ENCODE data around the gene FOXP2.

FOXP2 gene

DNA sequence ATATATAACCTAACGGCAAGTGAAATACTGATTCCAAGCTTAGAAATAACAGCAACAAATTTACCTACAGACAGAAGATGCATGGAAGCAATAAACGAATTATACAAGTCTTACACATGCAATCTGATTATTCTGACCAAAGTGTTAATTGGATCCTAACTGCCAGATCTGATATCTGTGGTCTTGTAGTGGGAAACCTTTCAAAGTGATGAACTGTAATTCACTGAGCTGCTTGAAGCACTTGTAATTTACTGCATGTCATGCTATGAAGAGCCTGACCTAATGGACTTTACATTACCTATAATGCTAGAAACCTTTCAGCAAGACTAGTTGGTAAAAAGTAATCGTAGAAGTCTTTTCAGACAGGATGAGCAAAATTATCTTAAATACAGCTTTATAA, 205.6 kb downstream of the FOXP2 start:
- no peak for DNase-seq (ENCODE audit: low read depth)
- TF ChIP-seq, protein P1, sequence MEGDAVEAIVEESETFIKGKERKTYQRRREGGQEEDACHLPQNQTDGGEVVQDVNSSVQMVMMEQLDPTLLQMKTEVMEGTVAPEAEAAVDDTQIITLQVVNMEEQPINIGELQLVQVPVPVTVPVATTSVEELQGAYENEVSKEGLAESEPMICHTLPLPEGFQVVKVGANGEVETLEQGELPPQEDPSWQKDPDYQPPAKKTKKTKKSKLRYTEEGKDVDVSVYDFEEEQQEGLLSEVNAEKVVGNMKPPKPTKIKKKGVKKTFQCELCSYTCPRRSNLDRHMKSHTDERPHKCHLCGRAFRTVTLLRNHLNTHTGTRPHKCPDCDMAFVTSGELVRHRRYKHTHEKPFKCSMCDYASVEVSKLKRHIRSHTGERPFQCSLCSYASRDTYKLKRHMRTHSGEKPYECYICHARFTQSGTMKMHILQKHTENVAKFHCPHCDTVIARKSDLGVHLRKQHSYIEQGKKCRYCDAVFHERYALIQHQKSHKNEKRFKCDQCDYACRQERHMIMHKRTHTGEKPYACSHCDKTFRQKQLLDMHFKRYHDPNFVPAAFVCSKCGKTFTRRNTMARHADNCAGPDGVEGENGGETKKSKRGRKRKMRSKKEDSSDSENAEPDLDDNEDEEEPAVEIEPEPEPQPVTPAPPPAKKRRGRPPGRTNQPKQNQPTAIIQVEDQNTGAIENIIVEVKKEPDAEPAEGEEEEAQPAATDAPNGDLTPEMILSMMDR (conservative IDR thresholded peaks at IDR 0.05; ENCODE audit: control insufficient read depth, insufficient read depth, low read depth, low read length), result no peak
- no peak overlapping the region for H3K4me3 ChIP-seq (ENCODE audit: control insufficient read depth, low read depth, low read length)

DNA sequence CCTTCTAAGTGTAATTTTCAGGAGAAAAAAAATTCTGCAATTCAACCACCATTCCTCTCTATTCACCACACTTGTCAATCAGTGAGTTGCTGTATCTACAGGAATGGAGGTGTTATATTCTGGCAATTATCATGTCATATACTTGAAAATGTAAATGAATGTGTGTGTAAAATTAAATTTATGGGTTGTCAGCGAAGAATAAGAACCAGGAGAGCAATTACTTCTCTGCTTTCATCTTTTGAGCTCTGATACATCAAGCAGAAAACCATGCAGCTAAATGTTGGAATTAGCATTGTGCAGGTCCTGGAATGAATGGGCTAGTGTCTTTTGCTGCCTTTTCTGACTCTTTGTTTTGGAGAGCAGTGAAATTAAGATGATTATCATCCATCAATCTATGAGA, 207.6 kb downstream of the FOXP2 start:
- no peak overlapping the region for H3K4me3 ChIP-seq (ENCODE audit: control insufficient read depth, low read depth, low read length)
- TF ChIP-seq, protein P1 (conservative IDR thresholded peaks at IDR 0.05; ENCODE audit: control insufficient read depth, insufficient read depth, low read depth, low read length), result no peak
- DNase-seq (ENCODE audit: low read depth), result no peak

DNA sequence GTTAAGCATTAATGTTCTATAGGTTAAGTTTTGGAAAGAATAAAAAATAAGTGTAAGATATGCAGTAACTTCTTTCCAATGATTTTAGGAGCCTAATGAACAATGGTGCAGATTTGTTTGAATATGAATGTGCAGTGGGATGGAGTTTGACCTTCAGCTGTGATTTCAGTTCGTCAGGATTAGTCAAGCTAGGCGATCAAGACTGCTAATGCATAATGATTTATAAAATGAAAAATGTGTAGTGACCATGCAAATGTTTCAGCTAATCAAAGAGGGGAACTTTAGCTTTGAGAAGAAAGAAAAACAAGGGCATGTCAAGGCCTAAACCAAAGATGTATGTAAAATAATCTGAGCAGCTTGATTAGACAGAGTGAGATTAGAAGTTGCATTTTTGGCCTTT, 208.5 kb downstream of the FOXP2 start:
- no peak for DNase-seq (ENCODE audit: low read depth)
- TF ChIP-seq, protein P1 (conservative IDR thresholded peaks at IDR 0.05; ENCODE audit: control insufficient read depth, insufficient read depth, low read depth, low read length), result no peak
- no peak overlapping the region for H3K4me3 ChIP-seq (ENCODE audit: control insufficient read depth, low read depth, low read length)

DNA sequence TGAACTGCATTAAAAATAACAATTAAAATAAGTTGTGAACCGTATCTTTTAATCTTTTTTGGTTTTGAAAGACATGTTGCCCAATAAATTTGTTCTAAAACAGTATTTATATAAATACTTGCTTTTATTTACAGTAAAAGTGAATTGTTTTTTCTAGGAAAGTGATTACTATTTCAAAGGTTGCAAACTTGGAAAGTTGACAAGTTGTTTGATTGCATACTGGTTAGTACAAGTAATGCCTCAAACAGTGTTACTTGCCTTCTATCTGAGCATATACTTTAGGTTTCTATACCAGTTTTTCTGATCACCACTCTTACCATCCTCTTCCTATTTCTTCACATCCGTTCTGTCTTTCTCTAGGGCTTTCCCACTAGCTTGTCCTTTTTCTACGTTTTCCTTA, 212.6 kb downstream of the FOXP2 start:
- H3K4me3 ChIP-seq (ENCODE audit: control insufficient read depth, low read depth, low read length), result no peak overlapping the region
- no peak for DNase-seq (ENCODE audit: low read depth)
- TF ChIP-seq, protein P1 (conservative IDR thresholded peaks at IDR 0.05; ENCODE audit: control insufficient read depth, insufficient read depth, low read depth, low read length), result no peak

DNA sequence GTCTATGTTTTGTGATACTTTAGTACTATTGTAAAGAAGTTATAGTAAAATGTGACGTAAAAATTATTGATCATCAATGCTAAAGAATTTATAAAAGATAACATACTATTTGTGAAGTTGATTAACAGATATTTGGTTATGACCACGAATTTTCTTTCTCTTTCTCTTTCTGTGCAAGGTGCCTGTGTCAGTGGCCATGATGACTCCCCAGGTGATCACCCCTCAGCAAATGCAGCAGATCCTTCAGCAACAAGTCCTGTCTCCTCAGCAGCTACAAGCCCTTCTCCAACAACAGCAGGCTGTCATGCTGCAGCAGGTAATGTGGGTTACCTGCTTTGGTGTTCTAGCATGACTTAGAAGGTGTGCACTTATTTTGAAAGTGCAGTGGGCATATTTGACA, 213.7 kb downstream of the FOXP2 start:
- TF ChIP-seq, protein P1 (conservative IDR thresholded peaks at IDR 0.05; ENCODE audit: control insufficient read depth, insufficient read depth, low read depth, low read length), result no peak
- no peak for DNase-seq (ENCODE audit: low read depth)
- no peak overlapping the region for H3K4me3 ChIP-seq (ENCODE audit: control insufficient read depth, low read depth, low read length)

DNA sequence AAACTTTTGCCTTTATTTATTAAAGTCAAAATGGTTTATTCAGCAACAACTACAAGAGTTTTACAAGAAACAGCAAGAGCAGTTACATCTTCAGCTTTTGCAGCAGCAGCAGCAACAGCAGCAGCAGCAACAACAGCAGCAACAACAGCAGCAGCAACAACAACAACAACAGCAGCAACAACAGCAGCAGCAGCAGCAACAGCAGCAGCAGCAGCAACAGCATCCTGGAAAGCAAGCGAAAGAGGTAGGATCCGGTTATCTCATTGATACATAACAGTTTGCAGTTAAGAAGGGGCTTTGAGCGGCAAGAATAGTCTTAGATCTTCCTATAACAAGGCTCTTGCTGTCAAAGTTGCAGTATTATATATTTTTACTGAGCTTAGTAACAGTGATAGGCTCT, 215.1 kb downstream of the FOXP2 start:
- TF ChIP-seq, protein P1 (conservative IDR thresholded peaks at IDR 0.05; ENCODE audit: control insufficient read depth, insufficient read depth, low read depth, low read length), result no peak
- H3K4me3 ChIP-seq (ENCODE audit: control insufficient read depth, low read depth, low read length), result no peak overlapping the region

More for the DNA sequence above, 215.1 kb downstream of the FOXP2 start:
- DNase-seq (ENCODE audit: low read depth), result no peak
